HEK293T (cell line): ENCODE data around the gene PHF3.

Source experiments
- ARNT ChIP-seq: fragments of 450-650 bp; IDR thresholded peaks from 2 replicates; pipeline ENCODE4 v1.6.1; 2017; ENCODE audit warnings: mild to moderate bottlenecking
- BHLHE40 ChIP-seq: fragments of 450-650 bp; IDR thresholded peaks from 2 replicates; pipeline ENCODE4 v1.6.1; 2016; ENCODE audit warnings: mild to moderate bottlenecking, moderate library complexity, borderline replicate concordance
- CTBP1 ChIP-seq: fragments of 450-650 bp; IDR thresholded peaks from 2 replicates; pipeline ENCODE4 v1.6.1; 2016; ENCODE audit warnings: borderline replicate concordance
- FOXA1 ChIP-seq: fragments of 450-650 bp; IDR thresholded peaks from 2 replicates; pipeline ENCODE4 v1.6.1; 2016; ENCODE audit warnings: mild to moderate bottlenecking
- FOXK2 ChIP-seq: fragments of 450-650 bp; IDR thresholded peaks from 2 replicates; pipeline ENCODE4 v1.6.1; 2016; ENCODE audit warnings: mild to moderate bottlenecking
- FOXM1 ChIP-seq: fragments of 450-650 bp; IDR thresholded peaks from 2 replicates; pipeline ENCODE4 v1.6.1; 2017; ENCODE audit warnings: mild to moderate bottlenecking, borderline replicate concordance
- NFRKB ChIP-seq: fragments of 450-650 bp; IDR thresholded peaks from 2 replicates; pipeline ENCODE4 v1.6.1; 2016; ENCODE audit warnings: mild to moderate bottlenecking, moderate library complexity
- TARDBP ChIP-seq: fragments of 450-650 bp; IDR thresholded peaks from 2 replicates; pipeline ENCODE4 v1.6.1; 2016

DNA sequence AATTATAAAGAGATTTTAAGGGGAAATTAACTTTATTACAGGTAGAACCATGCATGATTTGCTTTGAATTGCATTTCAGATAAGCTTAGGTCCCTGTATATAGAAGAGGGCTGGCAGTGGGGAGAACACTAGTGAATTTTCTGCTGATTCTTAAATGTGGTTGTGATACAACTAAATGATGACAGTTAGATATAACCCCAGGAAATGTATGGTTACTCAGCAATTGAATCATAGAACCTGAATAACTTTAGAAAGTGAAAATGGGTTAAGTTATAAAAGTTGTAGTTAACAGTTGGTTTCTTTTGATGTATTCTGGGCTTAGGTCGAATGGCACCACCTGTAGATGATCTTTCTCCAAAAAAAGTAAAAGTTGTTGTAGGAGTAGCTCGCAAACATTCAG lies 70.1 kb downstream of the PHF3 start:
- no peak for TF ChIP-seq CTBP1
- TF ChIP-seq BHLHE40 = no peak
- TF ChIP-seq ARNT = no peak
- no peak for TF ChIP-seq FOXK2
- TF ChIP-seq FOXA1 = no peak
- TF ChIP-seq FOXM1 = no peak
- TF ChIP-seq NFRKB = no peak
- no peak for TF ChIP-seq TARDBP
